DOHH2 (cell line): ENCODE data around the gene DNER.

Experiments
- CTCF ChIP-seq: fragments of 200-600 bp; sonication (generic); IDR thresholded peaks from one replicate; pipeline ENCODE4 v1.5.1; 2014; ENCODE audit warnings: antibody characterized with exemption, mild to moderate bottlenecking, low read depth, low read length; ENCODE audit not compliant: poor library complexity, severe bottlenecking
- EZH2phosphoT487 ChIP-seq: fragments of 200-600 bp; sonication (generic); IDR thresholded peaks from 2 replicates; pipeline ENCODE4 v1.6.1; 2017; ENCODE audit warnings: borderline replicate concordance, mild to moderate bottlenecking, antibody characterized with exemption, low read length, moderate library complexity, mixed read lengths

GRCh38 chr2:229616433-229616832, 97.9 kb downstream of the DNER start:
- no peak for TF ChIP-seq CTCF
- no peak for TF ChIP-seq EZH2phosphoT487
